OCI-LY7 (cell line): ENCODE measurements around the gene TEX30. TPM values are rescaled to one million over a fixed set of nuclear protein-coding genes. Genes with fewer than 3 reads are reported as not detected.

Source experiments
- BruUV-seq: library from RNA; stranded (reverse); fragments of 400-500 nt; replicated peaks from 2 replicates; lab custom pipeline; 2021; lab: Mats Ljungman, UMichigan
- CTCF ChIA-PET: fragments of 300-600 bp; sonication (Branson Sonifier 250); formaldehyde crosslinking; loops from one replicate; lab custom pipeline; 2022; ENCODE audit warnings: antibody characterized with exemption; ENCODE audit not compliant: unreplicated experiment; lab: Charles Lee
- POLR2A ChIA-PET: fragments of 300-600 bp; sonication (Branson Sonifier 250); formaldehyde crosslinking; loops from one replicate; lab custom pipeline; 2022; ENCODE audit warnings: antibody characterized with exemption; lab: Charles Lee
- DNase-seq: peaks from one replicate; pipeline ENCODE4 v3.0.0-alpha.2; 2015; ENCODE audit warnings: low spot score
- H2AFZ ChIP-seq: fragments of 200-600 bp; sonication (generic), shearing (Covaris generic); 2 replicates; pipeline ENCODE4 v1.6.1; 2014; ENCODE audit warnings: mild to moderate bottlenecking, antibody characterized with exemption, low read length, moderate library complexity
- H3K27ac ChIP-seq: fragments of 200-600 bp; sonication (generic); 2 replicates; pipeline ENCODE4 v1.5.1; 2014; ENCODE audit warnings: mixed run types, low read depth, mild to moderate bottlenecking, moderate library complexity, low read length, inconsistent platforms; ENCODE audit not compliant: poor library complexity, severe bottlenecking
- H3K36me3 ChIP-seq: fragments of 200-600 bp; sonication (generic); 2 replicates; pipeline ENCODE4 v1.6.1; 2014; ENCODE audit warnings: mild to moderate bottlenecking, antibody characterized with exemption, low read length, moderate library complexity, mixed read lengths; ENCODE audit not compliant: insufficient read depth
- H3K4me1 ChIP-seq: fragments of 200-600 bp; sonication (generic); 2 replicates; pipeline ENCODE4 v1.5.1; 2014; ENCODE audit warnings: mild to moderate bottlenecking, low read length; ENCODE audit not compliant: insufficient read depth, poor library complexity, severe bottlenecking
- H3K4me2 ChIP-seq: fragments of 200-600 bp; sonication (generic); 2 replicates; pipeline ENCODE4 v1.6.1; 2014; ENCODE audit warnings: mild to moderate bottlenecking, low read length
- H3K4me3 ChIP-seq: fragments of 200-600 bp; sonication (generic); 2 replicates; pipeline ENCODE4 v1.5.1; 2014; ENCODE audit warnings: mild to moderate bottlenecking, low read depth, low read length; ENCODE audit not compliant: poor library complexity, severe bottlenecking
- H3K79me2 ChIP-seq: fragments of 200-600 bp; sonication (generic); 2 replicates; pipeline ENCODE4 v1.6.1; 2016; ENCODE audit warnings: low read depth, mild to moderate bottlenecking, low read length, moderate library complexity, mixed read lengths; ENCODE audit not compliant: insufficient read depth
- H3K9me2 ChIP-seq: fragments of 200-600 bp; sonication (generic); 2 replicates; pipeline ENCODE4 v1.6.1; 2016; ENCODE audit warnings: mild to moderate bottlenecking, low read length, mixed read lengths; ENCODE audit not compliant: insufficient read depth
- H3K9me3 ChIP-seq: fragments of 200-600 bp; sonication (generic); 2 replicates; pipeline ENCODE4 v1.6.1; 2014; ENCODE audit warnings: mild to moderate bottlenecking, mixed run types, low read length, mixed read lengths
- H4K20me1 ChIP-seq: fragments of 200-600 bp; sonication (generic); 2 replicates; pipeline ENCODE4 v1.6.1; 2014; ENCODE audit warnings: mild to moderate bottlenecking, antibody characterized with exemption, low read length, moderate library complexity, mixed read lengths; ENCODE audit not compliant: insufficient read depth
- EZH2phosphoT487 ChIP-seq: fragments of 200-600 bp; sonication (generic); IDR thresholded peaks from 2 replicates; pipeline ENCODE4 v1.6.1; 2018; ENCODE audit warnings: low read depth, borderline replicate concordance, mild to moderate bottlenecking, mixed run types, antibody characterized with exemption, low read length, moderate library complexity, mixed read lengths
- intact Hi-C: fragments of 100-400 bp; cut with micrococcal nuclease; formaldehyde crosslinking; loops from one replicate; pipeline ENCODE4 v1.10.0; 2022; ENCODE audit not compliant: unreplicated experiment
- total RNA-seq, 2 experiments: library from RNA; depleted of rRNA in 1 of 2; stranded (reverse); fragments of >200 nt in 1 of 2; shearing (Covaris generic) in 1 of 2; gene quantifications; 2 replicates each; pipeline ENCODE4 v1.2.3, GENCODE V29; 2014 to 2022
- TF ChIP-seq, protein P1 (sequence below): fragments of 200-600 bp; sonication (generic); conservative IDR thresholded peaks from 2 replicates; pipeline ENCODE4 v1.5.1; 2014; ENCODE audit warnings: mild to moderate bottlenecking, antibody characterized with exemption, low read length, moderate library complexity, mixed read lengths

TEX30 gene
- total RNA-seq, 2 experiments from 2014 or later = 4.0 to 6.7 TPM

DNA sequence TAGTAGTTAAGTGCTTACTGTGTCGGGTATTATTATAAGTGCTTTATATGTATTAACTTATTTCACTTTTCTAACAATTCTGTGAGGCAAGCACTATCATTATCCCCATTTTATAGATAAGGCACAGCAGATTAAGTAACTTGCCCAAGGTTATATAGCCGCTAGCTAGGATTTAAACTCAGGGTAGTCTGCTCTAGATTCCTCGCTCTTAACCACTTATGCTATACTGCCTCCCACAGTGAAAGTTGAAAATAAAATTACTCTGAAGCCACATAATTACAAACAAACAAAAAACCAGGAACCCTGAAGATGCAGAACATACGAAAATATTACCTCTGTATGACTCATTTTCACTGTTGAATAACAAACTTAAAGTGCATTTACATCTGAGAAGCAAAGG, 3.9 kb downstream of the TEX30 start:
- H3K4me3 ChIP-seq = no peak overlapping the region
- H4K20me1 ChIP-seq = no peaks in the 10 kb centered on the region
- ChIA-PET CTCF (no interaction called here), POLR2A (no interaction called here)
- no peak overlapping the region for H3K27ac ChIP-seq
- no peaks in the 10 kb centered on the region for H3K9me2 ChIP-seq
- H3K36me3 ChIP-seq = no peaks in the 10 kb centered on the region; the same call in 1 of the 2 replicates
- H2AFZ ChIP-seq = no peak overlapping the region
- H3K79me2 ChIP-seq = no peaks in the 10 kb centered on the region
- H3K4me2 ChIP-seq = no peak overlapping the region; the same call in 1 of the 2 replicates
- intact Hi-C loops = loop anchor here (5.0 kb wide), 1 partner anchor 78 kb away; the partner anchor contains the start of gene ERCC5
- H3K9me3 ChIP-seq = no peaks in the 10 kb centered on the region
- TF ChIP-seq, protein P1, sequence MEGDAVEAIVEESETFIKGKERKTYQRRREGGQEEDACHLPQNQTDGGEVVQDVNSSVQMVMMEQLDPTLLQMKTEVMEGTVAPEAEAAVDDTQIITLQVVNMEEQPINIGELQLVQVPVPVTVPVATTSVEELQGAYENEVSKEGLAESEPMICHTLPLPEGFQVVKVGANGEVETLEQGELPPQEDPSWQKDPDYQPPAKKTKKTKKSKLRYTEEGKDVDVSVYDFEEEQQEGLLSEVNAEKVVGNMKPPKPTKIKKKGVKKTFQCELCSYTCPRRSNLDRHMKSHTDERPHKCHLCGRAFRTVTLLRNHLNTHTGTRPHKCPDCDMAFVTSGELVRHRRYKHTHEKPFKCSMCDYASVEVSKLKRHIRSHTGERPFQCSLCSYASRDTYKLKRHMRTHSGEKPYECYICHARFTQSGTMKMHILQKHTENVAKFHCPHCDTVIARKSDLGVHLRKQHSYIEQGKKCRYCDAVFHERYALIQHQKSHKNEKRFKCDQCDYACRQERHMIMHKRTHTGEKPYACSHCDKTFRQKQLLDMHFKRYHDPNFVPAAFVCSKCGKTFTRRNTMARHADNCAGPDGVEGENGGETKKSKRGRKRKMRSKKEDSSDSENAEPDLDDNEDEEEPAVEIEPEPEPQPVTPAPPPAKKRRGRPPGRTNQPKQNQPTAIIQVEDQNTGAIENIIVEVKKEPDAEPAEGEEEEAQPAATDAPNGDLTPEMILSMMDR = no peak
- TF ChIP-seq EZH2phosphoT487 = no peak
- BruUV-seq = no TSS peak
- peaks cover 6% of the 10 kb centered on the region for H3K4me1 ChIP-seq
- DNase-seq = no peak

- Histone ChIP-seq H3K27ac (no peak overlapping the region), H3K4me2 (no peak overlapping the region), H3K36me3 (no peaks in the 10 kb centered on the region; the same call in 1 of the 2 replicates), H3K4me1 (peaks cover 3% of the 10 kb centered on the region), H3K9me3 (no peaks in the 10 kb centered on the region), H2AFZ (no peak overlapping the region), H3K9me2 (no peaks in the 10 kb centered on the region), H3K4me3 (no peak overlapping the region), H4K20me1 (no peaks in the 10 kb centered on the region), H3K79me2 (no peaks in the 10 kb centered on the region)
- ChIA-PET POLR2A (no interaction called here), CTCF (no interaction called here)
- no TSS peak for BruUV-seq
- TF ChIP-seq, protein P1 = no peak
- no peak for TF ChIP-seq EZH2phosphoT487
- DNase-seq = no peak
- intact Hi-C loops = no loop called here
These were observed 4.7 kb downstream of the TEX30 start for GRCh38 chr13:102768909-102769308.

GRCh38 chr13:102763741-102764140, 9.8 kb downstream of the TEX30 start:
- no peaks in the 10 kb centered on the region for H3K9me3 ChIP-seq
- H3K36me3 ChIP-seq = no peaks in the 10 kb centered on the region; the same call in 1 of the 2 replicates
- H3K79me2 ChIP-seq = no peaks in the 10 kb centered on the region
- ChIA-PET CTCF (no interaction called here), POLR2A (no interaction called here)
- TF ChIP-seq, protein P1 = no peak
- TF ChIP-seq EZH2phosphoT487 = no peak
- H4K20me1 ChIP-seq = no peaks in the 10 kb centered on the region
- H3K4me1 ChIP-seq = no peaks in the 10 kb centered on the region
- no peak overlapping the region for H2AFZ ChIP-seq
- no TSS peak for BruUV-seq
- no peak overlapping the region for H3K4me2 ChIP-seq
- no peak overlapping the region for H3K4me3 ChIP-seq
- no peaks in the 10 kb centered on the region for H3K9me2 ChIP-seq
- no peak for DNase-seq
- intact Hi-C loops = no loop called here
- no peak overlapping the region for H3K27ac ChIP-seq
